Mesendoderm (in vitro differentiated cells): Measurements from ENCODE around the gene MAP6.

Experiments used
- DNase-seq: peaks from one replicate; pipeline ENCODE4 v3.0.0; 2013
- H2AK5ac ChIP-seq: 2 replicates; pipeline ENCODE4 v1.6.1; 2013; ENCODE audit warnings: low read length, inconsistent platforms
- H2BK120ac ChIP-seq: 2 replicates; pipeline ENCODE4 v1.6.1; 2013; ENCODE audit warnings: low read depth, mild to moderate bottlenecking, low read length, moderate library complexity, mixed read lengths
- H2BK15ac ChIP-seq: replicated peaks from 2 replicates; pipeline ENCODE4 v1.6.1; 2013; ENCODE audit warnings: low read depth, mild to moderate bottlenecking, moderate library complexity
- H2BK5ac ChIP-seq: 2 replicates; pipeline ENCODE4 v1.6.1; 2013; ENCODE audit warnings: low read length, inconsistent platforms
- H3K18ac ChIP-seq: 2 replicates; pipeline ENCODE4 v1.6.1; 2013; ENCODE audit warnings: mild to moderate bottlenecking, low read length, mixed read lengths
- H3K23ac ChIP-seq: one replicate; pipeline ENCODE4 v1.6.1; 2013; ENCODE audit warnings: low read length
- H3K27ac ChIP-seq: 2 replicates; pipeline ENCODE4 v1.5.1; 2013; ENCODE audit warnings: low read depth, mild to moderate bottlenecking, inconsistent platforms, low read length, moderate library complexity
- H3K27me3 ChIP-seq: 2 replicates; pipeline ENCODE4 v1.6.1; 2013; ENCODE audit warnings: low read length, control low read depth, mild to moderate bottlenecking, inconsistent platforms; ENCODE audit not compliant: insufficient read depth, poor library complexity
- H3K36me3 ChIP-seq: 2 replicates; pipeline ENCODE4 v1.6.1; 2013; ENCODE audit warnings: low read length, inconsistent platforms; ENCODE audit not compliant: control insufficient read depth, insufficient read depth
- H3K4ac ChIP-seq: one replicate; pipeline ENCODE4 v1.6.1; 2013; ENCODE audit warnings: low read depth, mild to moderate bottlenecking, low read length, moderate library complexity
- H3K4me1 ChIP-seq: 2 replicates; pipeline ENCODE4 v1.6.1; 2013; ENCODE audit warnings: low read depth, low read length, inconsistent platforms; ENCODE audit not compliant: control insufficient read depth
- H3K4me2 ChIP-seq: 2 replicates; pipeline ENCODE4 v1.6.1; 2013; ENCODE audit warnings: low read length
- H3K4me3 ChIP-seq: 2 replicates; pipeline ENCODE4 v1.5.1; 2013; ENCODE audit warnings: mild to moderate bottlenecking, low read length
- H3K56ac ChIP-seq: one replicate; pipeline ENCODE4 v1.6.1; 2013; ENCODE audit warnings: low read length
- H3K79me1 ChIP-seq: 2 replicates; pipeline ENCODE4 v1.6.1; 2013; ENCODE audit warnings: low read length, inconsistent platforms
- H3K79me2 ChIP-seq: 2 replicates; pipeline ENCODE4 v1.6.1; 2013; ENCODE audit warnings: mild to moderate bottlenecking, low read length; ENCODE audit not compliant: control insufficient read depth, insufficient read depth
- H3K9ac ChIP-seq: 2 replicates; pipeline ENCODE4 v1.6.1; 2013; ENCODE audit warnings: low read length, inconsistent platforms
- H4K5ac ChIP-seq: one replicate; pipeline ENCODE4 v1.6.1; 2013; ENCODE audit warnings: low read length
- H4K8ac ChIP-seq: one replicate; pipeline ENCODE4 v1.6.1; 2013; ENCODE audit warnings: low read depth, mild to moderate bottlenecking, control low read depth, low read length, moderate library complexity
- WGBS: extraction: QIAGEN DNeasy Blood & Tissue Kit; methylation state at CpG from one replicate; pipeline ENCODE4 v1.1.7; 2013; ENCODE audit warnings: low lambda C conversion rate, missing lambda C conversion rate; ENCODE audit not compliant: insufficient coverage; ENCODE audit errors: extremely low coverage; 5-methylcytosine and 5-hydroxymethylcytosine counted together

Gene MAP6

DNA sequence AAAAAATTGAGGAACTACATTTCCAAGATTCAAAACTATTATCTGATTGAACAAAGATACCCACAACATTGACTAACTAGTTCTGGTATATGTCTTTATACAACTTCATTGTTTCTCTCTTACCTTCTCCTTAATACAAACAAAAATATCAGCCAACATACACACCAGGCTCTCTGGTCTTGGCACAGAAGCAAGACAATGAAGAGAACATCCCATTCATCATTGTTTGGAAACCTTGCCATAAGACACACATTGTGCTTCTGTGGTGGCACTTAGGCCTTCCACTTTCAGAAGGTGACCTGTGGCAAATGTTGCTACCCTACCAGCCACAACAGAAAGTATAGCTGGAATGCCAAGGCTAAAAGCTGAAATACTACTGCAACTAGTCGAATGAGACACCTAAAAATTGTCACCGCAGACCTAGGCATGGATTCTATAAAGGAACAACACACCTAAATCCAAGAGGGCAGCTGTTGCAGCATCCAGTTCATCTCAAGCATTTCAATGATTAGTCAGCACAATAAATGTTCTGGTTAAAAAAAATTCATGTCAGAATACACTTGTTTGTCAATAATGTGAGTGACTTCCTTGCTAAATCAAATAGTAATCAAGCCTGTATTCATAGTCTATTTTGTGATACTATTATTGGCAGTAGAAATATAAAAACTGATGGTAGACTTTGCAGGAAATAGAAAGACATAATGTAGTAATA, 26.3 kb downstream of the MAP6 start:
- H3K23ac ChIP-seq, result no peak overlapping the region
- H3K36me3 ChIP-seq, result no peaks in the 10 kb centered on the region
- H4K8ac ChIP-seq, result no peak overlapping the region
- no peak overlapping the region for H3K56ac ChIP-seq
- no peaks in the 10 kb centered on the region for H3K27me3 ChIP-seq
- H3K4me2 ChIP-seq, result no peak overlapping the region
- H3K27ac ChIP-seq, result no peak overlapping the region
- peaks cover 7% of the 10 kb centered on the region for H3K4me1 ChIP-seq
- no peaks in the 10 kb centered on the region for H3K79me2 ChIP-seq
- H3K4me3 ChIP-seq, result no peak overlapping the region
- H3K9ac ChIP-seq, result no peak overlapping the region
- no peak overlapping the region for H2BK5ac ChIP-seq
- H2BK15ac ChIP-seq, result no peak overlapping the region
- H4K5ac ChIP-seq, result no peak overlapping the region
- no peak overlapping the region for H3K18ac ChIP-seq
- H2AK5ac ChIP-seq, result no peak overlapping the region
- no peak overlapping the region for H2BK120ac ChIP-seq
- no peaks in the 10 kb centered on the region for H3K79me1 ChIP-seq
- no peak overlapping the region for H3K4ac ChIP-seq
- no CpG with 5 or more reads among the region's 2 CpGs for WGBS
- DNase-seq, result no peak

DNA sequence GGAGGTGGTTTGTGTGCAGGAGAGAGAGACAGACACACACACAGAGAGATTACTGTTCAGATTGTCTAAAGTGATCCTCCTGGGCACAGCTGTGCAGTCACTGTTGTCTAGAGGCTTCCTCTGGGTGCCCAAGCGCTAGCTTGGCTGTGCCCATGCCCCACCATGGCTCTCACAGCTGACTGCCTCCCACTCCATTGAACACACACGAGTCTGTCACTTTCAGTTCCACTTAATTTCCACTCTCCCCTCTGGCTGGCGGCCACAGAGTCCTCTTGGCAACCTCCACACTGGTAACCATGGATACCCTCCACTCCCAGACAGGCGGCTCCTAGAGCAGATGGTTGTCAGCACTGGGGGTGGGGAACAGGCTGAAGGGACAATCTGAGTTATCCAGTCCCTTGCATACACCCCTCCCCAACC, 29.1 kb downstream of the MAP6 start:
- H2AK5ac ChIP-seq, result no peak overlapping the region
- H3K4ac ChIP-seq, result no peak overlapping the region
- no peaks in the 10 kb centered on the region for H3K27me3 ChIP-seq
- peak; percentile 90 for DNase-seq
- H3K56ac ChIP-seq, result peak overlapping the region; percentile 4
- no peak overlapping the region for H3K23ac ChIP-seq
- no peak overlapping the region for H3K4me3 ChIP-seq
- H3K36me3 ChIP-seq, result no peaks in the 10 kb centered on the region
- no peak overlapping the region for H3K27ac ChIP-seq
- no peak overlapping the region for H4K5ac ChIP-seq
- WGBS, result no CpG with 5 or more reads among the region's 4 CpGs
- no peak overlapping the region for H2BK120ac ChIP-seq
- no peak overlapping the region for H2BK5ac ChIP-seq
- no peak overlapping the region for H3K18ac ChIP-seq
- no peak overlapping the region for H2BK15ac ChIP-seq
- H4K8ac ChIP-seq, result no peak overlapping the region
- no peak overlapping the region for H3K9ac ChIP-seq
- H3K4me2 ChIP-seq, result no peak overlapping the region
- H3K79me1 ChIP-seq, result no peaks in the 10 kb centered on the region
- no peaks in the 10 kb centered on the region for H3K79me2 ChIP-seq
- H3K4me1 ChIP-seq, result peaks cover 3% of the 10 kb centered on the region

DNA sequence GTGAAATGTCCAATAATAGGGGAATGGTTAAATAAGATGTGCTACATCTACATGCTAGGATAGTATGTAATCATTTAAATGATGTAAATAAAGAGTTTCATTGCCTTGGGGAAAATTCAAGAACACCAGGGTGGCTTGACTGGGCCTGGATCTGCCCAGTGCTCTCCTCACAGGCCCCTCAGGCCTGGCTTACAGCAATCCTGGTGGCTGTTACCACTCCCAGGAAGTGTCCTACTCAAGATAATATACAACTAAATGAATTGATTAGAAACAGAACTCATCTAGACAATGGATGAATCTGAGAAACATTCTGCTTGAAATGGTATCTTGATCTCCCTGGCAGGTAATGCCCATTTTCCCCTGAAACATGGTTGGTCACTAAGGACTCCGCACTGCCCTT, 30.8 kb downstream of the MAP6 start:
- Histone ChIP-seq H3K23ac (no peak overlapping the region), H3K79me2 (no peaks in the 10 kb centered on the region), H2BK15ac (no peak overlapping the region), H3K56ac (no peak overlapping the region), H4K8ac (no peak overlapping the region), H3K79me1 (no peaks in the 10 kb centered on the region), H4K5ac (no peak overlapping the region), H3K9ac (no peak overlapping the region), H2BK5ac (no peak overlapping the region), H2BK120ac (no peak overlapping the region), H3K18ac (no peak overlapping the region), H3K4me3 (no peak overlapping the region), H3K4me2 (no peak overlapping the region), H3K4ac (no peak overlapping the region), H2AK5ac (no peak overlapping the region), H3K36me3 (no peaks in the 10 kb centered on the region), H3K27ac (no peak overlapping the region), H3K4me1 (no peaks in the 10 kb centered on the region), H3K27me3 (no peaks in the 10 kb centered on the region)
- no peak for DNase-seq
- WGBS, result no CpG with 5 or more reads among the region's 1 CpG

DNA sequence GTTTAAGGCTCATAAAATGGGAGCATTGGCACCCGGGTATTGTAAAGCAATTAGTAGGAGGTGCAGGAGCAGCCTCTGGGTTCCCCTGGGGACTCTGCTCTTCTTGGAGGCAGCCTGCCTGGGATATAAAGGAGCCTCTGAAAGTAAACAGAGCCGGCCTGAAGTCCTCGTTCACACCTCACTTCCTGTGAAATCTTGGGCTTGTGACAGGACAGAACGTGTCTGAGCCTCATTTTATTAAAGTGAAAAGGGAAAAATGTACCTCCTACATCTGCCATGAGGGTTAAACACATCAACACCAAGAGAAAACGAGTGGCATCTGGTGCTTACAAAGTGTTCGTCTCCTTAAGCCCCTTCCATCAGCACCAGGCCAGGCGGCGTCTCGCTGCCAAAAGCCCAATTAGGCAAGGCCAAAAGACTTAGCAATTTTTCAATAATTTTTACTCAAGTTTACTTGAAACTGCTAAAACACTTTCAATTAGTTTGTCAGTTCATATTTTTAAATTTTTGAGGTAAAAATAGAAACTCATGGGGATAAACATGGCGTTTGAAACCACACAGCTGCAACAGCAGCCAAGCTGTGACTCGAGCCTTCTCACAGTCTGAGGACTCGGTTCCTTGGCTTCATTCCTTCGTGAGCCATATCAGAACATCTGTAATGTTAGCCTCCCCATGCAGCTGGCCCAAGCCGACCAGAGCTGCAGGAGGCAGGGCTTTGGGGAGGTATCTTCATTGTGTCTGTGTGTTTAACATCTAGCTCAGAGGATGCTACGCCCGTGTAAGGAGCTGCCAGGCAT, 33.6 kb downstream of the MAP6 start:
- no peak overlapping the region for H4K5ac ChIP-seq
- WGBS, result no CpG with 5 or more reads among the region's 16 CpGs
- H3K36me3 ChIP-seq, result no peaks in the 10 kb centered on the region

DNA sequence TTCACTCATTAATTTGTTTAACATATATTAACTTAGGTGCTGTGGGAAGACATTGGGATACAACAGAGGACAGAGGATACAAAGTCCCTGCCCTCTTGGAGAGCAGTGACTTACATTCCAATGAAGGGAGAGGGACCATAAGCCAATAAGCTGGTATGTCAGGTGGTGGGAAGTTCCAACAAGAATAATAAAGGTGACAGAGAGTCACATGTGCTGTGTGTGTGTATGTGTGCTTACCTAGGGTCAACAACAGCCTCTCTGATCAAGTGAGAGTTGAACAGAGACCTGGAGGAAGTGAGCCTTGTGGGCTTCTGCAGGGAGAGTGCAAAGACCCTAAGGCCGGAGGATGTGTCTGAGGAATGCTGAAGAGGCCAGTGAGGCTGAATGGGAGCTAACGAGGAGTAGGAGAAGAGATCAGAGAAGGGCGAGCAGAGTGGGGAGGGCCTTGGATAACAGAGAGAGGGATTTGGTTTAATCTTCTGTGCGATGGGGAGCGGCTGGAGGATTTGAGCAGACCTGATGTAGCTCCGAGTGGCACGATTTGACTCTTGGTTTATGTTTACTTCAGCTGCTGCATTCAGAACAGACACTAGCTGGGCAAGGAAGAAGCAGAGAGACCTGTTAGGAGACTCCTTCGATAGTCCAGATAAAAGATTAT, 35.3 kb downstream of the MAP6 start:
- no peaks in the 10 kb centered on the region for H3K4me1 ChIP-seq
- H3K4ac ChIP-seq, result no peak overlapping the region
- H3K23ac ChIP-seq, result no peak overlapping the region
- H3K27me3 ChIP-seq, result no peaks in the 10 kb centered on the region
- H3K4me2 ChIP-seq, result no peak overlapping the region
- no peak overlapping the region for H3K56ac ChIP-seq
- H3K79me2 ChIP-seq, result no peaks in the 10 kb centered on the region
- no peak overlapping the region for H3K9ac ChIP-seq
- no peak overlapping the region for H3K18ac ChIP-seq
- no peak overlapping the region for H3K4me3 ChIP-seq
- H3K36me3 ChIP-seq, result no peaks in the 10 kb centered on the region
- no peak overlapping the region for H2AK5ac ChIP-seq
- no peak overlapping the region for H2BK5ac ChIP-seq
- WGBS, result no CpG with 5 or more reads among the region's 8 CpGs
- H3K79me1 ChIP-seq, result no peaks in the 10 kb centered on the region
- H2BK15ac ChIP-seq, result no peak overlapping the region
- H4K8ac ChIP-seq, result no peak overlapping the region
- H3K27ac ChIP-seq, result no peak overlapping the region
- H2BK120ac ChIP-seq, result no peak overlapping the region
- H4K5ac ChIP-seq, result no peak overlapping the region
- DNase-seq, result peak; percentile 42

More for the DNA sequence above, 33.6 kb downstream of the MAP6 start:
- H3K9ac ChIP-seq, result no peak overlapping the region
- H3K56ac ChIP-seq, result peak overlapping the region; percentile 26
- no peaks in the 10 kb centered on the region for H3K27me3 ChIP-seq
- no peak overlapping the region for H3K27ac ChIP-seq
- H3K4me1 ChIP-seq, result no peaks in the 10 kb centered on the region
- no peaks in the 10 kb centered on the region for H3K79me1 ChIP-seq
- no peak overlapping the region for H2BK120ac ChIP-seq
- no peak overlapping the region for H3K23ac ChIP-seq
- no peaks in the 10 kb centered on the region for H3K79me2 ChIP-seq
- H3K4ac ChIP-seq, result no peak overlapping the region
- H3K4me2 ChIP-seq, result no peak overlapping the region
- H3K18ac ChIP-seq, result peak overlapping the region; percentile 63
- peak; percentile 30 for DNase-seq
- no peak overlapping the region for H4K8ac ChIP-seq
- H2AK5ac ChIP-seq, result no peak overlapping the region
- H3K4me3 ChIP-seq, result no peak overlapping the region
- H2BK5ac ChIP-seq, result no peak overlapping the region
- no peak overlapping the region for H2BK15ac ChIP-seq
